Activated CD8-positive, alpha-beta T cell treated with anti-CD3 and anti-CD28 coated beads, Interleukin-2, amount 10 ng/mL, durations not matched to agents 7 days and 5 days (primary cell): ENCODE data around the gene MDP1. TPM values are rescaled to one million over a fixed set of nuclear protein-coding genes. Genes with fewer than 3 reads are reported as not detected.
"Not testable (repeated sequence)": the region's sequence is repeated elsewhere in the genome, so short reads cannot be mapped to it uniquely, and the experiment has no call there.

Experiments used
- ATAC-seq: fragments of 150-1000 bp; cut with Tn5 transposase; one replicate; pipeline ENCODE4 v1.10.0; 2021; ENCODE audit warnings: moderate library complexity
- CTCF ChIA-PET: fragments of 350-600 bp; sonication (Branson Sonifier 250); formaldehyde crosslinking; loops from one replicate; lab custom pipeline; 2021; ENCODE audit warnings: antibody characterized with exemption; lab: Charles Lee
- POLR2A ChIA-PET: fragments of 350-600 bp; sonication (Branson Sonifier 250); formaldehyde crosslinking; loops from one replicate; lab custom pipeline; 2021; ENCODE audit warnings: antibody characterized with exemption; lab: Charles Lee
- DNase-seq: peaks from one replicate; pipeline ENCODE4 v3.0.0-alpha.2; 2020
- H3K27ac Mint-ChIP-seq: one replicate; pipeline ENCODE4 v1.8.0; 2021; ENCODE audit warnings: mild to moderate bottlenecking, mixed read lengths
- H3K27me3 Mint-ChIP-seq: one replicate; pipeline ENCODE4 v1.8.0; 2021; ENCODE audit warnings: low read depth, mixed read lengths
- H3K36me3 Mint-ChIP-seq: one replicate; pipeline ENCODE4 v1.8.0; 2021; ENCODE audit warnings: low read depth, mixed read lengths
- H3K4me1 Mint-ChIP-seq: one replicate; pipeline ENCODE4 v1.8.0; 2021; ENCODE audit warnings: low read depth, mixed read lengths
- H3K4me3 Mint-ChIP-seq: one replicate; pipeline ENCODE4 v1.8.0; 2021; ENCODE audit warnings: mild to moderate bottlenecking, mixed read lengths
- H3K9me3 Mint-ChIP-seq: one replicate; pipeline ENCODE4 v1.8.0; 2022; ENCODE audit warnings: mixed read lengths; ENCODE audit not compliant: insufficient read depth
- total RNA-seq, 2 experiments: library from RNA; stranded (reverse); gene quantifications; one replicate each; pipeline ENCODE4 v1.2.3, GENCODE V29; 2021

The MDP1 gene
- total RNA-seq, 2 experiments from 2014 or later: 16.9 to 18.2 TPM

DNA sequence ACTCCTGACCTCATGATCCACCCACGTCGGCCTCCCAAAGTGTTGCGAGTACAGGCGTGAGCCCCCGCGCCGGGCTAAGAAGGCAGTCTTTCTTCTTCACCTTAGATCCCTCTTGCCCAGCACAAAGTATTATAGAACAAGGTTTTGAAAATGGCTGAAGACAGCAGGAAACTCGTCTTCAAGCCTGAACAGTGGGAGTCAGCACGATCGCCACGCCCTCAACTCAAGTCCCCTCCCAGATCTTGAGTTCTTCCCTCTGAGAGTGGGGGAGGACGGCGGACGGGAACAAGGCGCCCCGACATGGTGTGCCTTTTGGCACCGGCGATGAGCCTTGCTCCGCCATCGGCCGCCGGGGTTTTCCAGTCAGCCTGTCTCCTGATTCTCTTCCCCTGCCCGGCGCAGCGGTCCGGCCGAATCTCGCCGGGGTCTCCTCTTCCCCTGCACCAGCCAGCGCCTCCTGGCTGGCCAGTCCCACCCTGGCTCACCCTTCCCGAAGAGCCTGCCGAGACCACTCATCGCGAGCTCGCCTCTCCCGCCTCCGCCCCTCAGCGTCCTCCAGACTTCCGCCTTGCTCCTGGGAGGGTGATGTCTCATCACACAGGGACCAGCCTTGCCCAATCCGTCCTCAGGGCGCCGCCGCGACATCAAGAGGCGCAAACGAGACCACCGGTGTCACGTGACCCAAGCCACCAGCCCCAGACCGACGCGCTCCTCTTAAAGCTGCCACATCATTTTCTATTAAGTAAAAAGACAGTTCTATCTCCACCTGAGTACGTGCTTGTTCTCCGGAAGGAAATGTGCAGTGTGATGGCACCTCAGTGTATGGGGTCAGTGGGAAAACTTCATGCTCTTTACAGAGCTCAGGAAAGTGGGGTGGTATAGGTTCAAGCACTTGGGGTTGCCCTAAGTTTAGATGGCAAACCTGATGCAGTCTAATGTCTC, 2.7 kb downstream of the MDP1 start, which contains the start of gene CHMP4A:
TSS of gene CHMP4A (minus strand) at position 565 of the 942 bp plus-strand sequence. CDS start at position 516, 49 bp downstream.
- no peaks in the 10 kb centered on the region for H3K27me3 Mint-ChIP-seq
- H3K4me1 Mint-ChIP-seq: peaks cover 50% of the 10 kb centered on the region
- ChIA-PET CTCF (interaction anchor here (0.7 to 4.0 kb wide), 20 partner anchors 10 to 218 kb away, joined by 3 to 47 read pairs (median 6); partner anchors contain the start of genes CIDEB, DHRS1, IPO4 and IRF9), POLR2A (interaction anchor here (0.6 to 8.8 kb wide), 37 partner anchors 8 to 891 kb away, joined by 3 to 87 read pairs (median 5); partner anchors contain the start of genes ADCY4, CIDEB, DHRS1 and EMC9)
- H3K9me3 Mint-ChIP-seq: no peaks in the 10 kb centered on the region
- peak; percentile 99 for DNase-seq
- ATAC-seq: peak; percentile 87
- peaks cover 59% of the 10 kb centered on the region for H3K36me3 Mint-ChIP-seq
- peak within 1 kb of the TSS; percentile 87 for H3K4me3 Mint-ChIP-seq
- H3K27ac Mint-ChIP-seq: peak within 1 kb of the TSS; percentile 97

- H3K36me3 Mint-ChIP-seq: peaks cover 69% of the 10 kb centered on the region
- H3K4me1 Mint-ChIP-seq: peaks cover 48% of the 10 kb centered on the region
- DNase-seq (no peak), ATAC-seq (no peak)
- no peaks in the 10 kb centered on the region for H3K27me3 Mint-ChIP-seq
- H3K27ac Mint-ChIP-seq: peak overlapping the region; percentile 97
- H3K9me3 Mint-ChIP-seq: no peaks in the 10 kb centered on the region
- CTCF ChIA-PET: interaction anchor here (0.8 to 4.0 kb wide), 3 partner anchors 16 to 97 kb away, joined by 3 to 22 read pairs (median 3); partner anchors contain the start of genes CIDEB, TINF2 and TM9SF1
- peak overlapping the region; percentile 87 for H3K4me3 Mint-ChIP-seq
- POLR2A ChIA-PET: interaction anchor here (0.8 to 8.8 kb wide), 2 partner anchors 17 to 56 kb away, joined by 3 to 87 read pairs; partner anchors contain the start of gene TM9SF1
These were observed 4.6 kb downstream of the MDP1 start for GRCh38 chr14:24211311-24211710.

DNA sequence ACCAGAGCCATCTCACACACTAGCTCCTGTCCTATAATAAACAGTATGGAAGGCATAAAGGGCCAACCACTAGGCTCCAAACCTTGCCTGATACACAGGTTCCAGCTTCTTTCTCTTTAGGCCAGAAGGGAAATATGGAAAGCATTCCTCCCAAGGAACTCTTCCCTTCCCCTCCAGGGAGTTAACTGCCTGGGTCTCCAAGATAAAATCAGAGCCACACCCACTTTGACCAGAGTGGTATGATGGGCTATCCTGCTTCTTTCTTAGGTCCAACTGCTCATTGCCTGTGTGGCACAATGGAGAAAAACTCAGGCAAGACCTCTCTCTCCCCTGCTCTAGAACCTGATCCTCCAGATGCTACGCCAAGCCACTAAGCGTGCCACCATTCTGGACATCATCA, 8.2 kb downstream of the MDP1 start:
- H3K4me3 Mint-ChIP-seq: no peak overlapping the region
- ATAC-seq: no peak
- H3K27ac Mint-ChIP-seq: no peak overlapping the region
- peaks cover 78% of the 10 kb centered on the region for H3K36me3 Mint-ChIP-seq
- H3K27me3 Mint-ChIP-seq: no peaks in the 10 kb centered on the region
- DNase-seq: no peak
- H3K9me3 Mint-ChIP-seq: peaks cover 5% of the 10 kb centered on the region
- H3K4me1 Mint-ChIP-seq: peaks cover 25% of the 10 kb centered on the region
- POLR2A ChIA-PET: interaction anchor here (1.0 to 4.1 kb wide), 3 partner anchors 8 to 94 kb away, joined by 3 to 23 read pairs (median 3); partner anchors contain the start of genes DCAF11 and TM9SF1
- CTCF ChIA-PET: no interaction called here

- no peaks in the 10 kb centered on the region for H3K27me3 Mint-ChIP-seq
- ChIA-PET CTCF (interaction anchor here (1.0 kb wide), 1 partner anchor 101 kb away, joined by 3 read pairs; the partner anchor contains the start of gene CIDEB), POLR2A (interaction anchor here (1.0 to 4.1 kb wide), 3 partner anchors 8 to 93 kb away, joined by 3 to 23 read pairs (median 3); partner anchors contain the start of genes DCAF11 and TM9SF1)
- H3K9me3 Mint-ChIP-seq: peaks cover 7% of the 10 kb centered on the region
- DNase-seq (no peak), ATAC-seq (no peak)
- peak overlapping the region; percentile 46 for H3K27ac Mint-ChIP-seq
- H3K36me3 Mint-ChIP-seq: peaks cover 83% of the 10 kb centered on the region
- no peak overlapping the region for H3K4me3 Mint-ChIP-seq
- H3K4me1 Mint-ChIP-seq: peaks cover 21% of the 10 kb centered on the region
These were observed 8.7 kb downstream of the MDP1 start for GRCh38 chr14:24207104-24207551.

GRCh38 chr14:24206260-24207103, 9.4 kb downstream of the MDP1 start:
- DNase-seq: no peak
- Mint-ChIP-seq H3K4me3 (no peak overlapping the region), H3K27ac (peak overlapping the region; percentile 46), H3K4me1 (peaks cover 17% of the 10 kb centered on the region), H3K27me3 (no peaks in the 10 kb centered on the region), H3K9me3 (peaks cover 7% of the 10 kb centered on the region), H3K36me3 (peaks cover 86% of the 10 kb centered on the region)
- no peak for ATAC-seq
- ChIA-PET POLR2A (interaction anchor here (0.9 to 4.1 kb wide), 4 partner anchors 11 to 92 kb away, joined by 3 to 23 read pairs (median 4); partner anchors contain the start of genes DCAF11, IRF9 and TM9SF1), CTCF (interaction anchor here (1.0 to 1.2 kb wide), 2 partner anchors 45 to 101 kb away, joined by 3 to 4 read pairs; partner anchors contain the start of genes CIDEB and IRF9)

GRCh38 chr14:24204163-24205146, 11.4 kb downstream of the MDP1 start:
- no peak overlapping the region for H3K4me3 Mint-ChIP-seq
- peaks cover 11% of the 10 kb centered on the region for H3K4me1 Mint-ChIP-seq
- no peaks in the 10 kb centered on the region for H3K27me3 Mint-ChIP-seq
- CTCF ChIA-PET: interaction anchor here (1.7 kb wide), 1 partner anchor 92 kb away, joined by 3 read pairs; no protein-coding TSS in a partner anchor
- POLR2A ChIA-PET: interaction anchor here (0.6 to 4.1 kb wide), 4 partner anchors 9 to 37 kb away, joined by 3 to 23 read pairs (median 4); partner anchors contain the start of genes CHMP4A and TM9SF1
- peaks cover 7% of the 10 kb centered on the region for H3K9me3 Mint-ChIP-seq
- DNase-seq (no peak), ATAC-seq (no peak)
- H3K36me3 Mint-ChIP-seq: peaks cover 79% of the 10 kb centered on the region
- H3K27ac Mint-ChIP-seq: no peak overlapping the region

DNA sequence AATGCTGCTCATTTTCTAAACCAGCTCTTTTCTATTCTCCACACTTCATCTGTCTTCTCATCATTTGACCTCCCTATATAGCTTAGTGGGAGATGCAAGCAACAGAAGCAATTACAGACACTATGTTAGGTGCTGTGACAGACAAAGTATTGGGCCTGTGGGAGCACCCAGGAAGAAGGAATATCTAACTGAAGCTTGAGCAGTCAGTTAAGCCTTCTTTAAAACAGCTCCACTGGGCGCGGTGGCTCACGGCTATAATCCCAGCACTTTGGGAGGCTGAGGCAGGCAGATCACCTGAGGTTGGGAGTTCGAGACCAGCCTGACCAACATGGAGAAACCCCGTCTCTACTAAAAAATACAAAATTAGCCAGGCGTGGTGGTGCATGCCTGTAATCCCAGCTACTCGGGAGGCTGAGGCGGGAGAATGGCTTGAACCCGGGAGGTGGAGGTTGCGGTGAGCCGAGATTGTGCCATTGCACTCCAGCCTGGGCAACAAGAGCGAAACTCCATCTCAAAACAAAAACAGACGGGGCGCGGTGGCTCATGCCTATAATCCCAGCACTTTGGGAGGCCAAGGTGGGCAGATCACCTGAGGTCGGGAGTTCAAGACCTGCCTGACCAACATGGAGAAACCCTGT, 12.5 kb downstream of the MDP1 start:
- H3K36me3 Mint-ChIP-seq: peaks cover 83% of the 10 kb centered on the region
- not testable (repeated sequence) for ATAC-seq, DNase-seq, H3K27me3 Mint-ChIP-seq, H3K4me3 Mint-ChIP-seq, H3K27ac Mint-ChIP-seq, H3K9me3 Mint-ChIP-seq
- POLR2A ChIA-PET: interaction anchor here (0.8 to 1.9 kb wide), 2 partner anchors 10 to 13 kb away, joined by 3 to 5 read pairs; partner anchors contain the start of genes CHMP4A and MDP1
- peaks cover 21% of the 10 kb centered on the region for H3K4me1 Mint-ChIP-seq
- CTCF ChIA-PET: interaction anchor here (1.2 to 1.7 kb wide), 3 partner anchors 10 to 105 kb away, joined by 3 to 4 read pairs (median 3); partner anchors contain the start of gene CHMP4A

DNA sequence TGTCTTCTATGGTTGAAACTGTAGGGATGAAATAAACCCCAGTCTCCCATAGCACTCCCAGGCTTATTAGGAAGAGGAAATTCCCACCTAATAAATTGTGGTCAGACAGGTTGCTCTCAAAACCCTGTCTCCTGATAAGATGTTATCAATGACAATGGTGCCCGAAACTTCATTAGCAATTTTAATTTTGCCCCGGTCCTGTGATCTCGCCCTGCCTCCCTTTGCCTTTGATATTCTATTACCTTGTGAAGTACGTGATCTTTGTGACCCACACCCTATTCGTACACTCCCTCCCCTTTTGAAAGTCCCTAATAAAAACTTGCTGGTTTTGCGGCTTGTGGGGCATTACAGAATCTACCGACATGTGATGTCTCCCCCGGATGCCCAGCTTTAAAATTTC, 13.3 kb downstream of the MDP1 start:
- not testable (repeated sequence) for H3K27me3 Mint-ChIP-seq, DNase-seq, ATAC-seq, H3K9me3 Mint-ChIP-seq, H3K4me3 Mint-ChIP-seq, H3K27ac Mint-ChIP-seq
- POLR2A ChIA-PET: interaction anchor here (0.8 to 1.9 kb wide), 2 partner anchors 11 to 13 kb away, joined by 3 to 5 read pairs; partner anchors contain the start of genes CHMP4A and MDP1
- Mint-ChIP-seq H3K36me3 (peaks cover 77% of the 10 kb centered on the region), H3K4me1 (peaks cover 22% of the 10 kb centered on the region)
- CTCF ChIA-PET: interaction anchor here (1.2 to 1.3 kb wide), 2 partner anchors 11 to 106 kb away, joined by 3 to 4 read pairs; partner anchors contain the start of gene CHMP4A

GRCh38 chr14:24198814-24199524, 16.9 kb downstream of the MDP1 start:
- H3K27ac Mint-ChIP-seq: peak overlapping the region; percentile 53
- DNase-seq (no peak), ATAC-seq (no peak)
- POLR2A ChIA-PET: interaction anchor here (1.1 to 1.5 kb wide), 3 partner anchors 8 to 38 kb away, joined by 3 read pairs; partner anchors contain the start of gene IRF9
- no peaks in the 10 kb centered on the region for H3K27me3 Mint-ChIP-seq
- H3K9me3 Mint-ChIP-seq: peaks cover 7% of the 10 kb centered on the region
- no peak overlapping the region for H3K4me3 Mint-ChIP-seq
- peaks cover 63% of the 10 kb centered on the region for H3K36me3 Mint-ChIP-seq
- CTCF ChIA-PET: interaction anchor here (0.7 to 1.2 kb wide), 3 partner anchors 17 to 109 kb away, joined by 3 to 4 read pairs (median 3); partner anchors contain the start of genes CIDEB and MDP1
- peaks cover 41% of the 10 kb centered on the region for H3K4me1 Mint-ChIP-seq
